SU-DHL-6 (cell line): ENCODE measurements around the gene TPD52L1.

Experiments used
- CTCF ChIP-seq: fragments of 200-600 bp; sonication (generic); IDR thresholded peaks from one replicate; pipeline ENCODE4 v1.5.1; 2017; ENCODE audit warnings: antibody characterized with exemption, mild to moderate bottlenecking, low read length, moderate library complexity; ENCODE audit not compliant: insufficient read depth, poor library complexity, severe bottlenecking
- EZH2phosphoT487 ChIP-seq: fragments of 200-600 bp; sonication (generic), shearing (Covaris generic); conservative IDR thresholded peaks from 2 replicates; pipeline ENCODE4 v1.6.1; 2018; ENCODE audit warnings: mild to moderate bottlenecking, antibody characterized with exemption, low read length, moderate library complexity, mixed read lengths

GRCh38 chr6:125293587-125293986 is 140.0 kb downstream of the TPD52L1 start:
- TF ChIP-seq CTCF: no peak
- no peak for TF ChIP-seq EZH2phosphoT487
